Panc1 (cell line): ENCODE data around the gene HASPIN. TPM values are rescaled to one million over a fixed set of nuclear protein-coding genes. Genes with fewer than 3 reads are reported as not detected.

Source experiments
- ATAC-seq: fragments of 200-7000 bp; cut with Tn5 transposase; 2 replicates; pipeline ENCODE4 v1.9.1; 2020; ENCODE audit warnings: mild to moderate bottlenecking, moderate library complexity
- BruUV-seq: library from RNA; stranded (reverse); fragments of 400-500 nt; replicated peaks from 2 replicates; lab custom pipeline; 2021; lab: Mats Ljungman, UMichigan
- CTCF ChIA-PET: fragments of 300-600 bp; sonication (Branson Sonifier 250); formaldehyde crosslinking; loops from one replicate; lab custom pipeline; 2022; ENCODE audit warnings: antibody characterized with exemption; lab: Charles Lee
- POLR2A ChIA-PET: fragments of 300-600 bp; sonication (Branson Sonifier 250); formaldehyde crosslinking; loops from one replicate; lab custom pipeline; 2022; ENCODE audit warnings: antibody characterized with exemption; lab: Charles Lee
- DNase-seq: peaks from one replicate; pipeline ENCODE4 v3.0.0-alpha.2; 2010; ENCODE audit warnings: low read depth, low spot score
- H3K27ac ChIP-seq: 2 replicates; pipeline ENCODE4 v1.5.1; 2011; ENCODE audit warnings: mild to moderate bottlenecking, low read length, inconsistent platforms
- H3K27me3 ChIP-seq: fragments of 200-500 bp; sonication (Bioruptor generic); 2 replicates; pipeline ENCODE4 v1.6.0; 2014; ENCODE audit warnings: low read length, inconsistent platforms; ENCODE audit not compliant: control insufficient read depth, insufficient read depth
- H3K36me3 ChIP-seq: fragments of 200-500 bp; sonication (Bioruptor generic); 2 replicates; pipeline ENCODE4 v1.5.1; 2014; ENCODE audit warnings: inconsistent platforms, mild to moderate bottlenecking, low read length, moderate library complexity; ENCODE audit not compliant: control insufficient read depth, insufficient read depth
- H3K4me1 ChIP-seq: 2 replicates; pipeline ENCODE4 v1.5.1; 2011; ENCODE audit warnings: inconsistent platforms, mild to moderate bottlenecking, low read length, moderate library complexity; ENCODE audit not compliant: control insufficient read depth, insufficient read depth
- H3K4me3 ChIP-seq, 2 experiments: 2 replicates each; pipeline ENCODE4 v1.5.1; 2011 to 2012; ENCODE audit warnings: low read depth in 2 of 2, low read length in 2 of 2, mild to moderate bottlenecking in 2 of 2, inconsistent platforms in 1 of 2, moderate library complexity in 1 of 2
- H3K9me3 ChIP-seq: fragments of 200-500 bp; sonication (Bioruptor generic); 2 replicates; pipeline ENCODE4 v1.5.1; 2014; ENCODE audit warnings: low read depth, mild to moderate bottlenecking, inconsistent platforms, low read length, moderate library complexity; ENCODE audit not compliant: control insufficient read depth, insufficient read depth
- CTCF ChIP-seq: fragments of 450-650 bp; IDR thresholded peaks from 2 replicates; pipeline ENCODE4 v1.5.1; 2017; ENCODE audit warnings: mild to moderate bottlenecking
- POLR2AphosphoS5 ChIP-seq: IDR thresholded peaks from 2 replicates; pipeline ENCODE4 v1.6.1; 2012; ENCODE audit warnings: mild to moderate bottlenecking, low read depth, low read length, moderate library complexity
- REST ChIP-seq, 2 experiments: IDR thresholded peaks; 2 replicates each; pipeline ENCODE4 v1.6.1; 2011 to 2012; ENCODE audit warnings: low read depth in 2 of 2, control low read depth in 1 of 2, low read length in 1 of 2, mild to moderate bottlenecking in 1 of 2, moderate library complexity in 1 of 2; ENCODE audit not compliant: insufficient read depth in 1 of 2
- SIN3A ChIP-seq: IDR thresholded peaks from 2 replicates; pipeline ENCODE4 v1.6.1; 2012; ENCODE audit warnings: low read depth, mild to moderate bottlenecking, low read length, moderate library complexity, borderline replicate concordance; ENCODE audit not compliant: insufficient read depth
- TCF7L2 ChIP-seq: IDR thresholded peaks from 2 replicates; pipeline ENCODE4 v1.6.1; 2011; ENCODE audit warnings: mild to moderate bottlenecking, low read depth, low read length, inconsistent platforms
- in situ Hi-C: cut with HindIII; loops from 2 replicates; pipeline ENCODE4 v1.10.0; 2016; ENCODE audit warnings: low sequenced_read_pairs, low pct_unique_long_range_greater_than_20kb
- intact Hi-C: fragments of 100-400 bp; cut with micrococcal nuclease; formaldehyde crosslinking; loops from one replicate; pipeline ENCODE4 v1.10.0; 2022; ENCODE audit not compliant: unreplicated experiment
- total RNA-seq: library from RNA; stranded (reverse); gene quantifications from one replicate; pipeline ENCODE4 v1.2.1, GENCODE V29; 2021; ENCODE audit not compliant: unreplicated experiment

HASPIN gene
- total RNA-seq, 1 experiment from 2014 or later: 10.6 TPM

- ATAC-seq (no peak), DNase-seq (no peak)
- TF ChIP-seq POLR2AphosphoS5 (no peak), REST (IDR thresholded peaks at IDR 0.05; ENCODE audit: insufficient read depth in 1 of 2, low read depth in 2 of 2, low read length in 1 of 2) (no peak), SIN3A (no peak), TCF7L2 (no peak), CTCF (no peak)
- Histone ChIP-seq H3K9me3 (no peaks in the 10 kb centered on the region), H3K27me3 (no peaks in the 10 kb centered on the region), H3K27ac (no peak overlapping the region), H3K4me3 (no peak overlapping the region), H3K4me1 (peaks cover 11% of the 10 kb centered on the region), H3K36me3 (peaks cover 7% of the 10 kb centered on the region)
- BruUV-seq: no TSS peak
- ChIA-PET POLR2A (no interaction called here), CTCF (no interaction called here)
- in situ Hi-C loops: no loop called here
- intact Hi-C loops: loop anchor here (5.0 kb wide), 1 partner anchor 97 kb away; no protein-coding TSS in a partner anchor
These were observed 6.2 kb downstream of the HASPIN start for GRCh38 chr17:3729881-3730280.

- Histone ChIP-seq H3K4me1 (peaks cover 4% of the 10 kb centered on the region), H3K9me3 (no peaks in the 10 kb centered on the region), H3K4me3 (no peak overlapping the region), H3K36me3 (no peaks in the 10 kb centered on the region), H3K27me3 (no peaks in the 10 kb centered on the region), H3K27ac (no peak overlapping the region)
- no peak for ATAC-seq
- in situ Hi-C loops: no loop called here
- no TSS peak for BruUV-seq
- ChIA-PET CTCF (no interaction called here), POLR2A (no interaction called here)
- no peak for TF ChIP-seq CTCF
- intact Hi-C loops: loop anchor here (5.0 kb wide), 1 partner anchor 96 kb away; no protein-coding TSS in a partner anchor
- DNase-seq: no peak
These were observed 7.3 kb downstream of the HASPIN start for GRCh38 chr17:3730881-3731429.
